Fibroblast of lung (primary cell): ENCODE results near the gene SRRD. TPM values are rescaled to one million over a fixed set of nuclear protein-coding genes. Genes with fewer than 3 reads are reported as not detected.

ENCODE experiments used
- DNase-seq, 2 donors: peaks; one replicate each; pipeline versions ENCODE4 v3.0.0 to v3.0.0-alpha.2; 2010; ENCODE audit warnings: low read depth in 2 of 2
- H2AFZ ChIP-seq: 2 replicates; pipeline ENCODE4 v1.5.1; 2012; ENCODE audit warnings: low read length, control low read depth, inconsistent platforms
- H3K27ac ChIP-seq: 2 replicates; pipeline ENCODE4 v1.5.1; 2011; ENCODE audit warnings: low read length, control low read depth; ENCODE audit not compliant: insufficient read depth
- H3K27me3 ChIP-seq: 2 replicates; pipeline ENCODE4 v1.5.1; 2011; ENCODE audit warnings: mild to moderate bottlenecking, low read length; ENCODE audit not compliant: control insufficient read depth, insufficient read depth
- H3K36me3 ChIP-seq: 2 replicates; pipeline ENCODE4 v1.5.1; 2011; ENCODE audit warnings: low read length; ENCODE audit not compliant: control insufficient read depth, insufficient read depth
- H3K4me1 ChIP-seq: 2 replicates; pipeline ENCODE4 v1.5.1; 2011; ENCODE audit warnings: low read length; ENCODE audit not compliant: control insufficient read depth, insufficient read depth; ENCODE audit errors: extremely low read depth
- H3K4me2 ChIP-seq: 2 replicates; pipeline ENCODE4 v1.5.1; 2011; ENCODE audit warnings: low read length, control low read depth; ENCODE audit not compliant: insufficient read depth; ENCODE audit errors: extremely low read depth
- H3K4me3 ChIP-seq, 4 experiments: fragments of 200-600 bp in 1 of 4; sonication (generic) in 1 of 4; replicated peaks in 1 of 4; 2 replicates each; pipeline ENCODE4 v1.5.1; 2011 to 2016; ENCODE audit warnings: low read length in 4 of 4, low read depth in 3 of 4, mild to moderate bottlenecking in 3 of 4, control low read depth in 2 of 4, inconsistent platforms in 1 of 4, mixed read lengths in 1 of 4; ENCODE audit not compliant: insufficient read depth in 1 of 4; ENCODE audit errors: control extremely low read depth in 1 of 4
- H3K79me2 ChIP-seq: 2 replicates; pipeline ENCODE4 v1.5.1; 2012; ENCODE audit warnings: mild to moderate bottlenecking, low read length, inconsistent platforms; ENCODE audit not compliant: control insufficient read depth, insufficient read depth
- H3K9ac ChIP-seq: 2 replicates; pipeline ENCODE4 v1.5.1; 2011; ENCODE audit warnings: mild to moderate bottlenecking, low read length, control low read depth; ENCODE audit not compliant: insufficient read depth
- H3K9me3 ChIP-seq: 2 replicates; pipeline ENCODE4 v1.5.1; 2012; ENCODE audit warnings: low read depth, low read length; ENCODE audit not compliant: control insufficient read depth, insufficient read depth
- H4K20me1 ChIP-seq: 2 replicates; pipeline ENCODE4 v1.5.1; 2011; ENCODE audit warnings: low read length; ENCODE audit not compliant: control insufficient read depth, insufficient read depth; ENCODE audit errors: extremely low read depth
- CTCF ChIP-seq, 2 donors: IDR thresholded peaks in 1 of 2; conservative IDR thresholded peaks in 1 of 2; 1 replicate in 1 of 2; 2 replicates in 1 of 2; pipeline ENCODE4 v1.5.1; 2011 to 2012; ENCODE audit warnings: low read length in 2 of 2, control low read depth in 1 of 2, inconsistent platforms in 1 of 2, low read depth in 1 of 2, mild to moderate bottlenecking in 1 of 2
- EZH2 ChIP-seq: IDR thresholded peaks from 2 replicates; pipeline ENCODE4 v1.5.1; 2012; ENCODE audit warnings: low read length, control low read depth, mild to moderate bottlenecking; ENCODE audit errors: missing control alignments
- polyA plus RNA-seq, 2 donors: library from polyadenylated mRNA; depleted of rRNA in 1 of 2; stranded (reverse) in 1 of 2; unstranded in 1 of 2; fragments of >200 nt; gene quantifications; 2 replicates each; pipeline ENCODE4 v1.2.1, GENCODE V29; 2011 to 2012; ENCODE audit warnings: missing spikeins in 1 of 2
- total RNA-seq: library from RNA; depleted of rRNA; stranded (reverse); fragments of >200 nt; gene quantifications from 2 replicates; pipeline ENCODE4 v1.2.1, GENCODE V29; 2014

The SRRD gene
- total and polyA plus RNA-seq, 2 donors (not counting 1 experiment from before 2014, with no cell fraction given) = 7.9 to 30.0 TPM

GRCh38 chr22:26481112-26481693 lies 2.5 kb upstream of the SRRD start:
- Histone ChIP-seq H3K9me3 (no peaks in the 10 kb centered on the region), H2AFZ (no peak overlapping the region), H3K36me3 (peaks cover 4% of the 10 kb centered on the region), H3K79me2 (peaks cover 15% of the 10 kb centered on the region), H3K4me3 (no peak overlapping the region), H3K4me2 (no peak overlapping the region), H4K20me1 (no peaks in the 10 kb centered on the region), H3K27ac (no peak overlapping the region), H3K27me3 (no peaks in the 10 kb centered on the region), H3K4me1 (peaks cover 9% of the 10 kb centered on the region), H3K9ac (no peak overlapping the region)
- TF ChIP-seq EZH2 (no peak), CTCF (conservative IDR thresholded peaks at IDR 0.05 in 1 of 2, IDR thresholded peaks at IDR 0.05 in 1 of 2; ENCODE audit: low read depth in 1 of 2, low read length in 2 of 2) (no peak)
- no peak for DNase-seq

GRCh38 chr22:26481694-26482093 lies 2.0 kb upstream of the SRRD start:
- Histone ChIP-seq H3K27ac (no peak overlapping the region), H3K9me3 (no peaks in the 10 kb centered on the region), H3K4me2 (no peak overlapping the region), H3K79me2 (peaks cover 15% of the 10 kb centered on the region), H3K4me3 (no peak overlapping the region), H4K20me1 (no peaks in the 10 kb centered on the region), H3K36me3 (peaks cover 3% of the 10 kb centered on the region), H3K9ac (no peak overlapping the region), H3K4me1 (peaks cover 9% of the 10 kb centered on the region), H3K27me3 (no peaks in the 10 kb centered on the region), H2AFZ (no peak overlapping the region)
- no peak for DNase-seq
- TF ChIP-seq CTCF (conservative IDR thresholded peaks at IDR 0.05 in 1 of 2, IDR thresholded peaks at IDR 0.05 in 1 of 2; ENCODE audit: low read depth in 1 of 2, low read length in 2 of 2) (no peak), EZH2 (no peak)

DNA sequence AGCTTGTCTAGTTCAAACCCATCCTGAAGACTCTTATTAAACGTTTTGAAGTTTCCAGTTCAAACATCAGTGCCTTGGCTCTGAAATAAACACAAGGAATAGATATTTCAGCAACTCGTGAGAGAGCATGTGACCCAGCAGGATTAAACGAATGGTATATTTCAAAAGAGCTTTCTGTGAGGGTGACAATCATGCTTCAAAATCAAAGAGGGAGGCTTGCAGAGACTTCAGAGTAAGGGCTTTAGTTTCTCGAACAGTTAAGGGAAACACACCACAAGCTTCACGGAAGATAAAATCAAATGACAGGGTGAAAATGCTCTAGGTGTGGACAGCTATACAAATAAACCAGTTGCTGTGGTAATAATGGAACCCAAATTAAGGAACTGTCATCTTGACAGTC lies 1.5 kb upstream of the SRRD start:
- Histone ChIP-seq H3K36me3 (peaks cover 3% of the 10 kb centered on the region), H4K20me1 (no peaks in the 10 kb centered on the region), H3K4me1 (peaks cover 9% of the 10 kb centered on the region), H3K27ac (no peak overlapping the region), H3K9me3 (no peaks in the 10 kb centered on the region), H3K9ac (no peak overlapping the region), H3K4me3 (peak overlapping the region in 1 of 4 experiments; percentile 93), H3K27me3 (no peaks in the 10 kb centered on the region), H3K79me2 (peaks cover 15% of the 10 kb centered on the region), H2AFZ (no peak overlapping the region), H3K4me2 (no peak overlapping the region)
- no peak for DNase-seq
- TF ChIP-seq CTCF (conservative IDR thresholded peaks at IDR 0.05 in 1 of 2, IDR thresholded peaks at IDR 0.05 in 1 of 2; ENCODE audit: low read depth in 1 of 2, low read length in 2 of 2) (no peak), EZH2 (no peak)
